K562 (cell line): Measurements from ENCODE around the gene PPP1CA. TPM values are rescaled to one million over a fixed set of nuclear protein-coding genes. Genes with fewer than 3 reads are reported as not detected.

Source experiments
- ATAC-seq: fragments of 200-7000 bp; cut with Tn5 transposase; 3 replicates; pipeline ENCODE4 v1.9.1; 2020; ENCODE audit warnings: moderate library complexity
- BruUV-seq: library from RNA; stranded (reverse); fragments of 400-500 nt; replicated peaks from 2 replicates; lab custom pipeline; 2021; lab: Mats Ljungman, UMichigan
- CTCF ChIA-PET: fragments of 300-600 bp; formaldehyde crosslinking; extraction: SDS; loops from one replicate; lab custom pipeline; 2021; ENCODE audit warnings: low intra/inter-chr PET ratio; lab: Yijun Ruan, JAX
- POLR2A ChIA-PET: fragments of 300-600, 350-650 bp; sonication (Branson Sonifier 250); formaldehyde crosslinking; extraction: SDS; loops from one replicate; lab custom pipeline; 2021; ENCODE audit warnings: antibody characterized with exemption, inconsistent platforms; lab: Yijun Ruan, JAX
- DNase-seq, 4 experiments: peaks; one replicate each; pipeline versions ENCODE4 v3.0.0 to v3.0.0-alpha.2; 2011 to 2018; ENCODE audit warnings: low spot score in 3 of 4, mixed read lengths in 3 of 4; ENCODE audit errors: extremely low read depth in 1 of 4
- FAIRE-seq: peaks from 2 replicates; lab custom pipeline; 2011; peaks lifted over from hg19 to GRCh38; lab: Jason Lieb, UNC
- H2AFZ ChIP-seq: 2 replicates; pipeline ENCODE4 v1.6.0; 2011; ENCODE audit warnings: low read depth, low read length, control low read depth, inconsistent platforms
- H3K27ac ChIP-seq: fragments of 200-600 bp; 3 replicates; pipeline ENCODE4 v1.8.0; 2011; ENCODE audit warnings: low read depth, mild to moderate bottlenecking, control low read depth, inconsistent platforms, low read length, moderate library complexity, mixed read lengths; ENCODE audit errors: extremely low read depth
- H3K27me3 ChIP-seq, 2 experiments: fragments of 300-600 bp in 1 of 2; 2 replicates in 1 of 2; 3 replicates in 1 of 2; pipeline versions ENCODE4 v1.6.0 to v1.8.0; 2011; ENCODE audit warnings: inconsistent platforms in 2 of 2, low read length in 2 of 2, mild to moderate bottlenecking in 1 of 2, mixed read lengths in 1 of 2, moderate library complexity in 1 of 2; ENCODE audit not compliant: control insufficient read depth in 2 of 2, insufficient read depth in 2 of 2
- H3K36me3 ChIP-seq: fragments of 300-600 bp; 3 replicates; pipeline ENCODE4 v1.8.0; 2011; ENCODE audit warnings: mild to moderate bottlenecking, low read length, inconsistent platforms; ENCODE audit not compliant: control insufficient read depth, insufficient read depth
- H3K4me1 ChIP-seq, 2 experiments: fragments of 200-600 bp in 1 of 2; replicated peaks in 1 of 2; 2 replicates in 1 of 2; 3 replicates in 1 of 2; pipeline versions ENCODE4 v1.5.1 to v1.8.0; 2011; ENCODE audit warnings: inconsistent platforms in 2 of 2, low read length in 2 of 2, mild to moderate bottlenecking in 1 of 2, mixed read lengths in 1 of 2, moderate library complexity in 1 of 2; ENCODE audit not compliant: control insufficient read depth in 2 of 2, insufficient read depth in 2 of 2
- H3K4me2 ChIP-seq: 2 replicates; pipeline ENCODE4 v1.6.1; 2011; ENCODE audit warnings: low read length, control low read depth, inconsistent platforms, mixed read lengths; ENCODE audit not compliant: insufficient read depth
- H3K4me3 ChIP-seq: fragments of 200-600 bp; sonication (generic), shearing (Covaris generic); 2 replicates; pipeline ENCODE4 v1.5.1; 2016; ENCODE audit warnings: control low read depth, inconsistent platforms
- H3K79me2 ChIP-seq: fragments of 200-600 bp; 3 replicates; pipeline ENCODE4 v1.8.0; 2011; ENCODE audit warnings: low read length, inconsistent platforms; ENCODE audit not compliant: control insufficient read depth, insufficient read depth
- H3K9ac ChIP-seq, 2 experiments: 2 replicates each; pipeline versions ENCODE4 v1.6.0 to v1.6.1; 2011; ENCODE audit warnings: low read depth in 2 of 2, low read length in 2 of 2, control low read depth in 1 of 2, inconsistent platforms in 1 of 2, mild to moderate bottlenecking in 1 of 2, mixed read lengths in 1 of 2; ENCODE audit not compliant: insufficient read depth in 1 of 2
- H3K9me1 ChIP-seq: one replicate; pipeline ENCODE4 v1.6.0; 2011; ENCODE audit warnings: inconsistent platforms, mild to moderate bottlenecking, low read length, moderate library complexity; ENCODE audit not compliant: control insufficient read depth, insufficient read depth
- H3K9me3 ChIP-seq: replicated peaks from 2 replicates; pipeline ENCODE4 v1.5.1; 2011; ENCODE audit warnings: low read depth, low read length, inconsistent platforms; ENCODE audit not compliant: control insufficient read depth, insufficient read depth
- H4K20me1 ChIP-seq: replicated peaks from 2 replicates; pipeline ENCODE4 v1.6.1; 2011; ENCODE audit warnings: low read length, inconsistent platforms, mixed read lengths; ENCODE audit not compliant: control insufficient read depth, insufficient read depth
- BRF1 ChIP-seq: IDR thresholded peaks from 3 replicates; pipeline ENCODE4 v1.6.1; 2011; ENCODE audit warnings: borderline replicate concordance, mild to moderate bottlenecking; ENCODE audit not compliant: insufficient read length; ENCODE audit errors: extremely low read depth
- CBX2 ChIP-seq: fragments of 200-600 bp; sonication (generic); IDR thresholded peaks from one replicate; pipeline ENCODE4 v1.6.1; 2012; ENCODE audit warnings: mild to moderate bottlenecking, low read length, inconsistent platforms; ENCODE audit not compliant: insufficient read depth, poor library complexity, severe bottlenecking
- CCNT2 ChIP-seq: IDR thresholded peaks from 2 replicates; pipeline ENCODE4 v1.6.1; 2011; ENCODE audit warnings: borderline replicate concordance, low read depth, mild to moderate bottlenecking, moderate library complexity, mixed read lengths, low read length; ENCODE audit not compliant: insufficient read length; ENCODE audit errors: extremely low read depth
- ELF2 ChIP-seq: fragments of 250-450 bp; sonication (Bioruptor Pico); IDR thresholded peaks from 2 replicates; pipeline ENCODE4 v1.5.0; 2021; ENCODE audit warnings: mild to moderate bottlenecking
- FIP1L1 ChIP-seq: fragments of 200-400 bp; formaldehyde crosslinking; IDR thresholded peaks from 2 replicates; pipeline ENCODE4 v1.6.1; 2018; ENCODE audit warnings: mild to moderate bottlenecking, low read depth, low read length; ENCODE audit not compliant: poor library complexity, severe bottlenecking
- HDGF ChIP-seq: fragments of 450-650 bp; IDR thresholded peaks from 2 replicates; pipeline ENCODE4 v1.6.1; 2016
- KAT7 ChIP-seq: sonication (generic); formaldehyde crosslinking; IDR thresholded peaks from 2 replicates; pipeline ENCODE4 v1.8.0; 2022; ENCODE audit warnings: missing genetic modification reagents, mild to moderate bottlenecking, borderline replicate concordance
- KLF1 ChIP-seq: fragments of 450-650 bp; IDR thresholded peaks from 2 replicates; pipeline ENCODE4 v1.6.1; 2016; ENCODE audit warnings: missing genetic modification characterization, missing compliant biosample characterization
- PBX2 ChIP-seq, 2 experiments: IDR thresholded peaks in 1 of 2; conservative IDR thresholded peaks in 1 of 2; 2 replicates each; pipeline ENCODE4 v1.6.1; 2016; ENCODE audit warnings: low read depth in 2 of 2, mild to moderate bottlenecking in 1 of 2, missing compliant biosample characterization in 1 of 2, missing genetic modification characterization in 1 of 2, moderate library complexity in 1 of 2
- SNIP1 ChIP-seq: fragments of 450-650 bp; IDR thresholded peaks from 2 replicates; pipeline ENCODE4 v1.7.1; 2017; ENCODE audit warnings: low read depth, mild to moderate bottlenecking
- U2AF2 ChIP-seq: fragments of 200-400 bp; formaldehyde crosslinking; optimal IDR thresholded peaks from 2 replicates; pipeline ENCODE3; 2017; ENCODE audit warnings: low read depth, mild to moderate bottlenecking, low read length
- ZNF121 ChIP-seq: sonication (generic); formaldehyde crosslinking; conservative IDR thresholded peaks from 2 replicates; pipeline ENCODE4 v1.8.0; 2022; ENCODE audit warnings: missing genetic modification reagents
- ZNF639 ChIP-seq, 2 experiments: fragments of 200-800 bp in 1 of 2; sonication (Bioruptor generic) in 1 of 2; sonication (generic) in 1 of 2; formaldehyde crosslinking in 1 of 2; IDR thresholded peaks in 1 of 2; conservative IDR thresholded peaks in 1 of 2; 2 replicates each; pipeline versions ENCODE4 v1.5.0 to v1.6.1; 2016 to 2020; ENCODE audit warnings: missing compliant biosample characterization in 1 of 2, missing genetic modification characterization in 1 of 2, missing genetic modification reagents in 1 of 2
- WGBS: fragments of 100-300 bp; shearing (Covaris generic); methylation state at CpG from one replicate; pipeline ENCODE4 v1.1.6; 2016; ENCODE audit warnings: low coverage, mixed read lengths; ENCODE audit not compliant: insufficient coverage; ENCODE audit errors: missing lambda C conversion rate; 5-methylcytosine and 5-hydroxymethylcytosine counted together
- in situ Hi-C: fragments of 300-500 bp; cut with MboI; formaldehyde crosslinking; loops from 4 replicates; pipeline ENCODE4 v1.15.0; 2018; ENCODE audit warnings: inconsistent platforms, mixed read lengths
- intact Hi-C: fragments of 100-400 bp; cut with micrococcal nuclease; formaldehyde crosslinking; loops from 2 replicates; pipeline ENCODE4 v1.14.2; 2022
- polyA plus RNA-seq, 8 experiments: library from polyadenylated mRNA; depleted of rRNA in 4 of 8; stranded (reverse) in 5 of 8; unstranded in 3 of 8; fragments of >200 nt; fragmentation: Nextera tagmentation in 2 of 8; fragmentation: Illumina TruSeq in 1 of 8; extraction: Ambion mirVana in 2 of 8; extraction: Trizol in 1 of 8; gene quantifications; 2 replicates each; pipeline versions ENCODE4 v1.2.1 to v1.2.3, GENCODE V29; 2011 to 2014; ENCODE audit warnings: inconsistent platforms in 1 of 8, missing spikeins in 1 of 8
- total RNA-seq, 7 experiments: library from RNA; depleted of rRNA in 6 of 7; stranded (reverse); fragments of >200 nt in 6 of 7; fragmentation: Illumina TruSeq in 2 of 7; extraction: Trizol in 2 of 7; gene quantifications; 2 replicates each; pipeline versions ENCODE4 v1.2.1 to v1.2.3, GENCODE V29; 2011 to 2021; ENCODE audit warnings: low replicate concordance in 1 of 7

PPP1CA gene
- total and polyA plus RNA-seq, 9 of the 15 experiments (the other 6 are each of a cell fraction or from before 2014, with no cell fraction given), result 18.2 to 242 (median 188) TPM

GRCh38 chr11:67449116-67449844 is 47.6 kb upstream of the PPP1CA start (continued):
- TF ChIP-seq ZNF639 (CRISPR knock-in tag; conservative IDR thresholded peaks at IDR 0.05 in 1 of 2, IDR thresholded peaks at IDR 0.05 in 1 of 2), result no peak
- TF ChIP-seq BRF1, result no peak

GRCh38 chr11:67448220-67448609 is 46.6 kb upstream of the PPP1CA start:
- H3K9me1 ChIP-seq, result no peaks in the 10 kb centered on the region
- CTCF ChIA-PET, result no interaction called here
- DNase-seq, result no peak
- in situ Hi-C loops, result no loop called here
- H3K9me3 ChIP-seq, result no peaks in the 10 kb centered on the region
- H4K20me1 ChIP-seq, result no peaks in the 10 kb centered on the region
- WGBS, result 82% methylated on average over 6 of the region's 7 CpGs
- H3K4me2 ChIP-seq, result no peak overlapping the region
- H3K27ac ChIP-seq, result no peak overlapping the region
- H3K4me1 ChIP-seq, result peaks cover 7 to 34% of the 10 kb centered on the region in 2 experiments; a peak in 4 of 5 replicates
- BruUV-seq, result no TSS peak
- H3K9ac ChIP-seq, result no peak overlapping the region
- H3K4me3 ChIP-seq, result no peak overlapping the region
- TF ChIP-seq FIP1L1 (no peak), ELF2 (CRISPR knock-in tag) (no peak), ZNF121 (CRISPR knock-in tag) (no peak), HDGF (no peak), KAT7 (CRISPR knock-in tag) (no peak), SNIP1 (no peak), KLF1 (tag) (no peak), U2AF2 (no peak), PBX2 (CRISPR knock-in tag; IDR thresholded peaks at IDR 0.05; ENCODE audit: low read depth) (no peak), PBX2 (tag; conservative IDR thresholded peaks at IDR 0.05; ENCODE audit: low read depth) (no peak), CCNT2 (no peak), CBX2 (no peak)
- TF ChIP-seq, all 486 proteins: peak for 0
- Histone ChIP-seq H3K27me3 (no peaks in the 10 kb centered on the region), H3K79me2 (peaks cover 13% of the 10 kb centered on the region), H3K36me3 (no peaks in the 10 kb centered on the region), H2AFZ (no peak overlapping the region)
- FAIRE-seq (no peak), ATAC-seq (no peak)
- intact Hi-C loops, result no loop called here
- POLR2A ChIA-PET, result interaction anchor here (1.0 to 1.2 kb wide), 2 partner anchors 9 kb away, joined by 3 to 7 read pairs; no protein-coding TSS in a partner anchor
